H4 (cell line): Measurements from ENCODE around the gene TRIP13. TPM values are rescaled to one million over a fixed set of nuclear protein-coding genes. Genes with fewer than 3 reads are reported as not detected.
A peak's percentile ranks its signal among the peaks of the same experiment; 100 is the strongest.
"Not testable (repeated sequence)": the region's sequence is repeated elsewhere in the genome, so short reads cannot be mapped to it uniquely, and the experiment has no call there.

Experiments used
- DNase-seq: peaks from one replicate; pipeline ENCODE4 v3.0.0-alpha.2; 2015; ENCODE audit warnings: low spot score
- total RNA-seq: library from RNA; depleted of rRNA; stranded (reverse); fragments of >200 nt; shearing (Covaris generic); gene quantifications from 2 replicates; pipeline ENCODE4 v1.2.3, GENCODE V29; 2014; rRNA removed

TRIP13 gene, protein sequence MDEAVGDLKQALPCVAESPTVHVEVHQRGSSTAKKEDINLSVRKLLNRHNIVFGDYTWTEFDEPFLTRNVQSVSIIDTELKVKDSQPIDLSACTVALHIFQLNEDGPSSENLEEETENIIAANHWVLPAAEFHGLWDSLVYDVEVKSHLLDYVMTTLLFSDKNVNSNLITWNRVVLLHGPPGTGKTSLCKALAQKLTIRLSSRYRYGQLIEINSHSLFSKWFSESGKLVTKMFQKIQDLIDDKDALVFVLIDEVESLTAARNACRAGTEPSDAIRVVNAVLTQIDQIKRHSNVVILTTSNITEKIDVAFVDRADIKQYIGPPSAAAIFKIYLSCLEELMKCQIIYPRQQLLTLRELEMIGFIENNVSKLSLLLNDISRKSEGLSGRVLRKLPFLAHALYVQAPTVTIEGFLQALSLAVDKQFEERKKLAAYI
- 52.1 and 54.2 TPM in 2 replicates for total RNA-seq

DNA sequence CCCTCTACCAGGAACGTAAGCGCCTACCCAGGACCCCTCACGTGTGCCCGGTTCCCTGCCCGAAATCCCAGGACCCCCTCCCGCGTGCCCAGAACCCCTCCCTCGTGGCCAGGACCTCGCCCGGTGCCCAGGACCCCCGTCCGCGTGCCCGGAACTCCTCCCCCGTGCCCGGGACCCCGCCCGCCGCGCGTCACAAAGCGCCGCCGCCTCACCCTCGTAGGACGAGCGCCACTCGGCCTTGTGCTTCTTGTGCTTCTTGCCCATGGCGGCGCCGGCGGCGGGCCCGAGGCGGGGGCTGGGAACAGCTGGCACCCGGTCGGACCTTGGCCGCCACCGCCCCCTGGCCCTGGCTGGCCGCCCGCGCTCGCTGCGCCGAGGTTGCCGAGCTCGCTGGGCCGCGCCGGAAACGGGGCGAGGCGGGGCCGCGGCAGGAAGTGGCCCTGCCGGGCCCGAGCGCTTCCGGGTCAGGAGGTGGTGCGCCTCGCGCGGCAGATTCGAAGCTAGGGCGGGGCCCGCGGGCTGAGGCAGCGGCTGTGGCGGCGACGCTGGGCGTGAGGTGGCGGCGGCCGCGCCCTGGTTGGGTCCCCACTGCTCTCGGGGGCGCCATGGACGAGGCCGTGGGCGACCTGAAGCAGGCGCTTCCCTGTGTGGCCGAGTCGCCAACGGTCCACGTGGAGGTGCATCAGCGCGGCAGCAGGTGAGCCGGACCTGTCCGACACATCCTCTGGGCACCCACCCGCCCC lies at the start of gene TRIP13, which contains the start of gene BRD9:
TSS of gene TRIP13 (plus strand) at position 491 of the 743 bp plus-strand sequence. CDS start at position 606, 115 bp downstream.
TSS of gene BRD9 (minus strand) at position 408 of the 743 bp plus-strand sequence. CDS start at position 264, 144 bp downstream.
- DNase-seq: peak; percentile 78

DNA sequence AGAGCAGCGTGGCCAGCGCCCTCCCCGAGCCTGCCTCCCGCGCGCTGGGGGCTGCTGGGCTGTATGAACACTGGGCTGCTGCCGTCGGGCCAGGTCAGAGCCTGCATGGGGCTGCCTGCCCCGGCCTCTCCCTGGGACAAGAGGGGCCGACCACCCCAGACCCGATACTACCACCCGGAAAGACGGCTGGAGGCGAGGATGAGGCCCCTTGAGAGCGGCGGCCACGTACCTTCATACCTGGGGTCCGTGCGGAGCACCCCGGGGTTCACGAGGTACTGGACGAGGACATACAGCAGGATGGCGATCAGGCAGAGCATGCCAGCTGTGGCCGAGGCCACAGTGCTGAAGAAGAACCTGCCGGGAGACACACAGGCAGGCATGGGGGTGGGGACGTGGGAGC lies 49.3 kb upstream of the TRIP13 start:
- not testable (repeated sequence) for DNase-seq

DNA sequence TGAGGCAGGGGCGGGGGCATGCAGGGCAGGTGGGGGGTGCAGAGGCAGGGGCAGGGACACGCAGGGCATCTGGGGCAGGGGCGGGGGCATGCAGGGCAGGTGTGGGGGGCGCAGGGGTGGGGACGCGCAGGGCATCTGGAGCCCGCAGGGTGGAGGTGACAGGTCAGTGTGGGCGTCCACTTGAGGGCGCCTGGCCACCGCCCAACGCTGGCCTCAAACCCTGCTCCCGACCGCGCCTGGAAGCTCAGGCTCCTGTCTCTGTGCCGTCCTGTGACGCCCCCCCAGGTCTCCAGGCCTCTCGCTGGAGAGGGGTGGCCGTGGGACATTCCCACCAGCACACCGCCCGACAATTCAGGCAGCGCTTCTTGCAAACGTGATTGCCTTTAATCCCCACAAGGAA lies 48.8 kb upstream of the TRIP13 start:
- not testable (repeated sequence) for DNase-seq

DNA sequence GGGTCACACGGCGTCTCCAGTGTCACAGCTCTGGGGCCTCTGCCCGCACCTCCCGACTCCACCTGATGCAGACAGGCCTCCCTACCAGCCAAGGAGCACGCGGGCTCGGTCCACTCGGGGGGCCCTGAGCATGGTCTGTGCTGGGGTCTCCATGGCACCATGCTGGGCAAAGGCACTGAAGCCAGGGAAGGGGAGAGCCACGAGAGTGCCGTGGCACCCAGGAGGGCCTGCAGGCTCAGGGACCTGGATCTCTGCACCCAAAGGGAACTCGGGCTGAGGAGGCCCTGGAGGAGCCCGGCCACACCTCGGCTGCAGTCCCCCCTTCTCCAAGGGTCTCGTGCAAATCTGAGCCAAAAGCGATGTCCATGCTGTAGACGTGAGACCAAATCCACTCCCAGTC lies 48.3 kb upstream of the TRIP13 start:
- DNase-seq: not testable (repeated sequence)

DNA sequence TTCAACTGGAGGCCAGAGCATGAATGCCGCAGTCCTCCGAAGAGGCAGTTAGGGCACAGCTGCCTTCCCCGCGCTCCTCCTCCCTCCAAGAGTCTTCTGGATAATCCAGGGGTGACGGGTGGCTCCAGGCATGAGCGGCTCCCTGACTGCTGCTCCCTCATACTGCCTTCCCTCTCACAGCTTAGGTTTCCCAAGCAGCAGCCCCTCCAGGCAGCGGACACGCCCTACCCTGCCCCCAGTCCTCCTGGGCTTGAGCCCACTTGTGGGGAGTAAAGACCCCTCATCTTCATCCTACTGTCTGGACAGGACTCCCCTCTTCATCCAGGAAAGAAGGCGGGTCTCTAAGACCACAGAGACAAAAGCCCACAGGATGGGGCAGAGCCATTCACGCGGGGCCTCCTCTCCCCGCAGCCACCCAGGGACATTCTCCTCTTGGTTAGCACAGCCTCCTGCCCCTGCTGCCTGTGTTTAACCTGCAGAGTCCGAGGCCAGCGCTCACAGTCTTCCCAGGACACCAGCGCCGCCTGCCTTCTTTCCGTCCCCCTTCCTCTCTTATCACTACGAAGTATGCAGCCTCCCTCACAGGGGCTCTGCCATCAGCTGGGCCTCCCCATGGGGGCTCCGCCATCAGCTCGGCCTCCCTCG lies 47.5 kb upstream of the TRIP13 start:
- not testable (repeated sequence) for DNase-seq

DNA sequence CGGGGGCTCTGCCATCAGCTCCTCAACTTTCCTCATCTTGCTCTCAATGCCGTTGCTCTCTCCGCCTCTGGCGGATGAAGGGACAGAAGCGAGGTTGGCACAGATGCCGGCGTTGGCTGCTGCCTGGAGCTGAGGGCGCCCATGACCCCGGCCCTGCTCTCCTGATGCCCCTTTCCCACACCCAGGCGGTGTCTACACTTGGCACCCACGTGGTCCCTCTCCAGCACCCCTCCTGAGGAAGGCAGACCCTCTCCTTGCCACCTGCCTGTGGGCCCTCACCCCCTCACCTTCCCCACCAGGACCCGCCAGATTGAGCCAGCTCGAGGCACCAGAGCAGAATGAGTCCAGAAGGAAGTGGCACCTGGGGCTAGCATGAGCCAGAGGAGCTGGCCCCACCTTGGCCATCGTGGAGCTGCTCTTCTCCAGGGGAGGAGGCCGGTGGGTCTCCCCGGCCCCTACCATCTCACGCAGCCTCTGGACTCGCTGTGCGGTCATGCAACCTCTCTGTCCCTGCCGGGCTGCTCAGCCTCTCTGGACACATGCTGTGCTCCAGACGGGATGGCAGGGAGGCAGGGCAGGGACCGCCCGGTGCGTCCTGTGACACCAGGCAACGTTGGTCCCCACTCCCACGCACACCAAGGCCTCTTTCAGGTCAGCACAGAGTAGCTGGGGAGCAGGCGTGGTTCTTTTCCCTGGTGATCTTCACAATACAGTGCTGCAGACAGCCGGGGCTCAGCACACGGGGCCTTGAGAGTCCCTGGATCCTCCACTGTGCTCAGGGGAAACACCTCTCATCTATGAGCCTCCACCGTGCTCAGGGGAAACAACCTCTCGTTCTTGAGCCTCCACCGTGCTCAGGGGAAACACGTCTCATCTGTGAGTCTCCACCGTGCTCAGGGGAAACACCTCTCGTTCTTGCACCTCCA lies 46.7 kb upstream of the TRIP13 start:
- DNase-seq: not testable (repeated sequence)

DNA sequence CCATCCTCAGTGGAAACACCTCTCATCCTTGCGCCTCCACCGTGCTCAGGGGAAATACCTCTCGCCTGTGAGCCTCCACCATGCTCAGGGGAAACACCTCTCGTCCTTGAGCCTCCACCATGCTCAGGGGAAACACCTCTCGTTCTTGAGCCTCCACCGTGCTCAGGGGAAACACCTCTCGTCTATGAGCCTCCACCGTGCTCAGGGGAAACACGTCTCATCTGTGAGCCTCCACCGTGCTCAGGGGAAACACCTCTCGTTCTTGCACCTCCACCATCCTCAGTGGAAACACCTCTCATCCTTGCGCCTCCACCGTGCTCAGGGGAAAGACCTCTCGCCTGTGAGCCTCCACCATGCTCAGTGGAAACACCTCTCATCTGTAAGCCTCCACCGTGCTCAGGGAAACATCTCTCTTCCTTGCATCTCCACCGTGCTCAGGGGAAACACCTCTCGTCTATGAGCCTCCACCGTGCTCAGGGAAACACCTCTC lies 46.0 kb upstream of the TRIP13 start:
- DNase-seq: not testable (repeated sequence)

DNA sequence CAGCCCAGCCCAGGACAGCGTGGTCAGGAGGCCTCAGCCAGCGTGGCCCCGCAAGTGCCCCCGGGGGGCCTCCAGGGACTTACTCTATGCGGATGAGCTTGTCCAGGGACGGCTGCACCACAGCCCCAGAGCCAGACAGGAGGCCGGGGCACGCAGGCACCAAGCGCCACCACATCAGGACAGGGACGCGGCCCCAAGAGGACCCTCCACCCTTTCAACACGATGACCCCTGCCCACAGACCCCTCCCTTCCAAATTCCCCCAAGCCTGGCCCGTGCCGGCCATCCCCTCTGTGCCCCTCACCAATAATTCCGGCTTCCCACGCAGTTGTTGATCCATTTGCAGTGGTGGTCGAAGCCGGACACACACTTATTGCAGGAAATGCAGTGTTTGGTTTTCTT lies 45.5 kb upstream of the TRIP13 start:
- not testable (repeated sequence) for DNase-seq

DNA sequence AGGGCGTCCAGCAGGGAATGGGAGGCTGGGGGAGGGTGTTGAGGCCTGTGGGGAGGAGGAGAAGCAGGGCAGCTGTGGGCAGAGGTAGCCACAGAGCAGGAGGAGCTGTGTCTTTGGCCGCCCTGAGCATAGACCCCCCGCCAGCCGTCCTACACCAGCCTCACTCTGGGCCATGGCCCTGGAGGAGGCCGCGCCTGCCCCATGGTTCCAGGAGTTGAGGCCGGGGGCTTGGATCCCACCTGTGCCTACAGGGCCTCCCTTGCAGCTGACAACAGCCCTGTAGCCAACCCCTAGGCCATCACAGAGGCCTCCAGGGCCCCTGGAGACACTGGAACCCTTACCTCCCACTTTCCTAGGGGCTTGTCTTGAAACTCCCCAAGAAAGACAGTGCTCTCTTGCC lies 44.9 kb upstream of the TRIP13 start:
- DNase-seq: not testable (repeated sequence)

DNA sequence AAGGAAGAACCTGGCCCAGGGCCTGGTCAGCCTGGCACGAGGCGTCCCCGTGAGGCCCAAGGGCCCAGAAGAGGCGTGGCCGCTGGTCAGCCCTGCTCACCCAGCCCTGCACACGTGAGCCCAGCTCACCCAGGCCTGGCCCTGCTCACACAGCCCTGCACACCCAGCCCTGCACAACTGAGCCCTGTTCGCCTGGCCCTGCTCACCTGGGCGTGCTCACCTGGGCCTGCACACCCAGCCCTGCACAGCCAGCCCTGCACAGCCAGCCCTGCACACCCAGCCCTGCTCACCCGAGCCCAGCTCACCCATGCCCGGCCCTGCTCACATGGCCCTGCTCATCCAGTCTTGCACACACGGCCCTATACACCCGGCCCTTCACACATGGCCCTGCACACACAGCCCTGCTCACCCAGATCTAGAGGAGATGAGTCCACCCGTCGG lies 44.0 kb upstream of the TRIP13 start:
- no peak for DNase-seq

DNA sequence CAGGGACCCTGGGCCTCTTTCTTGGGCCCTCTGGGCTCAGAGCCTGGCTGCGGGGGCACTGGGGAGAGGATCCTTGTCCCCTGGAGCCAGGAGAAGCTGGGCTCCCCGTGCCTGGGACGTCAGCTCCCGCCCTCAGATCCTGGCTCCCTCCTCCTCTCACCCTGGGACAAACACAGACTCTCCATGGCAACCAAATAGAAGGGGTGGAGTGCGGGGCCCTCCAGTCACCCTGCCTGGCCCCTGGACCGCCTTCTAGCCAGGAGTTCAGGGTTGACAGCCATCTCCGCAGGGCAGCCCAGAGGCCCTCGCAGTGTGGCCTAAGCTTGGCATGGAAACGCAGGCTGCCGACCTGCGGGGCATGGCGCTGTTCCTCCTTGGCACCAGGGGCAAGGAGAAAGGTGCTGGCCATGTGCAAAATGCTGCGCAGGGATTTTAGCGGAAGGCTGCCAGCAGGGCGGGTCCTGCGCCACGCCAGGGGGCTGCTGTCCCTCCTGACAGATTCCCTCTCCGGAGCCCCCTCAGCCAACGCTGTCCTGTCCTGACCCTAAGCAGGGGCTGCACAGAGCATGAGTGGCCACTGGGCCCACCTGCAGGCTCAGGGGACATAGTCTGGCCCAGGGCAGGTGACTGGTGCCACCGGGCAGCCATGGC lies 42.9 kb upstream of the TRIP13 start:
- no peak for DNase-seq

DNA sequence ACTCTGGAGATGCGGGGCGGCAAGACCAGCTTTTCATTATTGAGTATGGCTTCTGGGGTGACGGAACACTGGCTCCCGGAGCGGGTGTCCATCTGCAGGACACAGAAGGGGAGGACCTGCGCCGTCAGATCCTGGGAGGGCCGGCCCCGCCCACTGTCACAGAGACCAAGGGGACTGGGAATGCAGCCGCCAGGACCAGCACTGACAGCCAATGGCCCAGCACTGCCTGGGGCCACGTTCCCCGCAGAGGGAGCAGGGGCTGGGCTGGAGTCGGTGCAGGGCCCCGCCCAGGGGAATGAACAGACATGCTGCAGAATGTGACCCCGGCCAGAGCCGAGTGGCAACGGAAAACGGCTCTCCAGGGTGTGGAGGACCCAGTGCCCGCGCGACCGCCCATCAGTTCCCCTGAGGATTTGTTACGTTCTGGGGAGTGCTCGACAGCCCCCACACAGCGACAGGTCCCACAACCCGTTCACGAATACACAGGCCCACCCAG lies 42.1 kb upstream of the TRIP13 start, which contains the start of gene ZDHHC11:
TSS of gene ZDHHC11 (minus strand) at position 476 of the 496 bp plus-strand sequence. CDS start at position 92, 384 bp downstream.
- no peak for DNase-seq

DNA sequence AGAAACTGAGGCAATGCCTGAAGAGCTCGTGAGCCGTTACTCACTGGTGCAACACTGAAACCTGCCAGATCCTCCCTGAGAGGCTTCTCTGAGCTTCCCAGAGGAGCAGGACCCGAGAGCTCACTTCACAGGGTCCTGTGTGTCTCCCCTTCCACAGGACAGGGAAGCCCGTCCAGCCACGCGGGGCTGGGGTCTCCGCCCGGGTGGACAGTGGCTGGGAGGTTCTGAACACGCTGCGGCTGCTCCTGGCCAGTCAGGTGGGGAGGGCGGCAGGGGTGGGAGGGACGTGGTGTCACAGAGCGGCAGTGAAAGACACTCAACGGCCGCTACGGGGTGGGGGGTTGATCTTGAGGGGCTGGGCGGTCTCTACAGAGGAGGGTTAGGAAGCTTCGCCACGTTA lies 41.6 kb upstream of the TRIP13 start:
- DNase-seq: no peak

DNA sequence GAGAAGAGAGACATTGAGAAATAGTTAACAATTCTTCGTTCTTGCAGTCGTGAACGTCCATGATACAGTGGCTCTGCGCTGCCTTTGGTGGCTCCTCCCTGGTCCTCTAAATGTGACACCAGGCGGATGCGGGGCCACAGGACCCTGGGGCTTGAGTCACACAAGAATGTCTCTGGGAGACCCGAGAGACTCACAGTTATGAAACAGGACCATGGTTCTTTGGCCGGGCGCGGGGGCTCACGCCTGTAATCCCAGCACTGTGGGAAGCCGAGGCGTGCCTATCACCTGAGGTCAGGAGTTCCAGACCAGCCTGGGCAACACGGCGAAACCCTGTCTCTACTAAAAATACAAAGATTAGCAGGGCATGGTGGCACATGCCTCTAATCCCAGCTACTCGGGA lies 41.1 kb upstream of the TRIP13 start:
- DNase-seq: no peak

DNA sequence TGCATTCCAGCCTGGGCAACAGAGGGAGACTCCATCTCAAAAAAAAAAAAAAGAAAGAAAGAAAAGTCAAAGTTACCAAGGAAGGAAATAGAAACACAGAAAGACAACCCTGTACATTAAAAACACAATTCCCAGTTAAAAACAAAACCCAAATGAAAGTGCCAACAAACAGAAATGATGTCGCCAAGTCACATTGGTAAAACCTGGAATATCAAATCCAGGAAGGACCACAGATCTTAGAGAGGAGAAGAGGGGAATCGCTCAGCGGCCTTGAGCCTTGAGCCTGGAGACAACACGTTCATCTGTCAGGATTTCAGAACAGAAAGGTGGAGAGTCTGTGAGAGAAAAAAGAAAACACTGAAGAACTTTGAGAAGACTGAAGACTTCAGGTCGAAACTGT lies 40.7 kb upstream of the TRIP13 start:
- DNase-seq: no peak

DNA sequence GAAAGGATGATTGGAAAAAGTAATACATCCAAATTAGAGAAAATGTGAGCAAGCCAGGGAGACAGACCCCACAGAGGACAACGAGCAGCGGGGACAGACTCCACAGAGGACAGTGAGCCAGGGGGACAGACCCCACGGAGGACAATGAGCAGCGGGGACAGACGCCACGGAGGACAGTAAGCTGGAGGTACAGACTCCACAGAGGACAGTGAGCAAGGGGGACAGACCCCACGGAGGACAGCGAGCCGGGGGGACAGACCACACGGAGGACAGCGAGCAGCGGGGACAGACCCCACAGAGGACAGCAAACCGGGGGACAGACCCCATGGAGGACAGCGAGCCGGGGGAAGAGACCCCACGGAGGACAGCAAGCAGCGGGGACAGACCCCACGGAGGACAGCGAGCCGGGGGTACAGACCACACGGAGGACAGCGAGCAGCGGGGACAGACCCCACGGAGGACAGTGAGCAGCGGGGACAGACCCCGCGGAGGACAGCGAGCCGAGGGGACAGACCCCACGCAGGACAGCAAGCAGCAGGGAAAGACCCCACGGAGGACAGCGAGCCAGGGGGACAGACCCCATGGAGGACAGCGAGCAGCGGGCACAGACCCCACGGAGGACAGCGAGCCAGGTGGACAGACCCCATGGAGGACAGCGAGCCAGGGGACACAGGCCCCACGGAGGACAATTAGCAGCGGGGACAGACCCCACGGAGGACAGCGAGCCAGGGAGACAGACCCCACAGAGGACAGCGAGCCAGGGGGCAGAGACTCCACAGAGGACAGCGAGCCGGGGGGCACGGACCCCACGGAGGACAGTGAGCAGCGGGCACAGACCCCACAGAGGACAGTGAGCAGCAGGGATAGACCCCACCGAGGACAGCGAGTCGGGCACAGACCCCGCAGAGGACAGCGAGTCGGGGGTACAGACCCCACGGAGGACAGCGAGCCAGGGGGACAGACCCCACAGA lies 40.0 kb upstream of the TRIP13 start:
- no peak for DNase-seq

DNA sequence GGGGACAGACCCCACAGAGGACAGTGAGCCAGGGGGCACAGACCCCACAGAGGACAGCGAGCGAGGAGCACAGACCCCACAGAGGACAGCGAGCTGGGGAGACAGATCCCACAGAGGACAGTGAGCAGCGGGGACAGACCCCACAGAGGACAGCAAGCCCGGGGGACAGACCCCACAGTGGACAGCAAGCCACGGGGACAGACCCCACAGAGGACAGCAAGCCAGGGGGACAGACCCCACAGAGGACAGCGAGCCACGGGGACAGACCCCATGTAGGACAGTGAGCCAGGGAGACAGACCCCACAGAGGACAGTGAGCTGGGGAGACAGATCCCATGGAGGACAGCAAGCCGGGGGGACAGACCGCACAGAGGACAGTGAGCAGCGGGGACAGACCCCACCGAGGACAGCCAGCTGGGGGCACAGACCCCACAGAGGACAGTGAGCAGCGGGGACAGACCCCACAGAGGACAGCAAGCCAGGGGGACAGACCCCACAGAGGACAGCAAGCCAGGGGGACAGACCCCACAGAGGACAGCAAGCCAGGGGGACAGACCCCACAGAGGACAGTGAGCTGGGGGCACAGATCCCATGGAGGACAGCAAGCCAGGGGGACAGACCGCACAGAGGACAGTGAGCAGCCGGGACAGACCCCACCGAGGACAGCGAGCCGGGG lies 39.1 kb upstream of the TRIP13 start:
- DNase-seq: not testable (repeated sequence)

DNA sequence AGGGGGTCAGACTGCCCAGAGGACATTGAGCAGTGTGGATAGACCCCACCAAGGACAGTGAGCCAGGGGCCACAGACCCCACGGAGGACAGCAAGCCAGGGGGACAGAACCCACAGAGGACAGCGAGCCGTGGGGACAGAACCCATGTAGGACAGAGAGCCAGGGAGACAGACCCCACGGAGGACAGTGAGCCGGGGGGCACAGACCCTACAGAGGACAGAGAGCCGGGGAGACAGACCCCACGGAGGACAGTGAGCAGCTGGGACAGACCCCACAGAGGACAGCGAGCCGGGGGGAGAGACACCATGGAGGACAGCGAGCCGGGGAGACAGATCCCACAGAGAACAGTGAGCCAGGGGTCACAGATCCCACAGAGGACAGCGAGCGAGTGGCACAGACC lies 38.5 kb upstream of the TRIP13 start:
- no peak for DNase-seq
